T-cell (primary cell): Measurements from ENCODE around the gene HAO2. TPM values are rescaled to one million over a fixed set of nuclear protein-coding genes. Genes with fewer than 3 reads are reported as not detected.

Experiments
- ATAC-seq, 4 experiments: fragments of 200-7000 bp in 3 of 4; fragments of 150-1000 bp in 1 of 4; cut with Tn5 transposase; replicated peaks in 1 of 4; 1 replicate in 3 of 4; 2 replicates in 1 of 4; pipeline ENCODE4 v1.10.0; 2021; ENCODE audit warnings: moderate library complexity in 3 of 4, mild to moderate bottlenecking in 2 of 4, moderate number of reproducible peaks in 1 of 4
- CTCF ChIA-PET, 2 donors: fragments of 300-600 bp; sonication (Branson Sonifier 250); formaldehyde crosslinking; loops; one replicate each; lab custom pipeline; 2022; ENCODE audit warnings: antibody characterized with exemption in 2 of 2; lab: Charles Lee
- POLR2A ChIA-PET, 2 donors: fragments of 300-600 bp; sonication (Branson Sonifier 250); formaldehyde crosslinking; loops; one replicate each; lab custom pipeline; 2022; ENCODE audit warnings: antibody characterized with exemption in 2 of 2; lab: Charles Lee
- DNase-seq, 35 experiments: peaks; one replicate each; pipeline versions ENCODE4 v3.0.0 to v3.0.0-alpha.2; 2013 to 2023
- H3K27ac ChIP-seq: one replicate; pipeline ENCODE4 v1.5.1; 2013; ENCODE audit warnings: low read length
- H3K27me3 ChIP-seq, 2 experiments: replicated peaks in 1 of 2; 1 replicate in 1 of 2; 2 replicates in 1 of 2; pipeline versions ENCODE4 v1.6.1 to v1.7.0; 2013; ENCODE audit warnings: low read length in 1 of 2, mixed read lengths in 1 of 2; ENCODE audit not compliant: control insufficient read depth in 2 of 2, insufficient read depth in 2 of 2; ENCODE audit errors: extremely low read depth in 1 of 2
- H3K36me3 ChIP-seq, 2 donors: 1 replicate in 1 of 2; 2 replicates in 1 of 2; pipeline versions ENCODE4 v1.6.1 to v1.7.0; 2013; ENCODE audit warnings: low read length in 1 of 2; ENCODE audit not compliant: control insufficient read depth in 2 of 2, insufficient read depth in 1 of 2; ENCODE audit errors: extremely low read depth in 1 of 2
- H3K4me1 ChIP-seq, 2 experiments: 1 replicate in 1 of 2; 2 replicates in 1 of 2; pipeline versions ENCODE4 v1.6.1 to v1.7.0; 2013; ENCODE audit warnings: low read length in 2 of 2, mixed read lengths in 1 of 2; ENCODE audit not compliant: insufficient read depth in 2 of 2, control insufficient read depth in 1 of 2; ENCODE audit errors: extremely low read depth in 1 of 2
- H3K4me3 ChIP-seq, 2 donors: 1 replicate in 1 of 2; 2 replicates in 1 of 2; pipeline versions ENCODE4 v1.5.1 to v1.7.0; 2013; ENCODE audit warnings: mild to moderate bottlenecking in 2 of 2, low read length in 1 of 2, moderate library complexity in 1 of 2; ENCODE audit not compliant: control insufficient read depth in 1 of 2; ENCODE audit errors: extremely low read depth in 1 of 2
- H3K9me3 ChIP-seq: 2 replicates; pipeline ENCODE4 v1.7.0; 2013
- H3K27ac Mint-ChIP-seq, 2 donors: one replicate each; pipeline ENCODE4 v1.8.0; 2020 to 2021; ENCODE audit warnings: mild to moderate bottlenecking in 2 of 2, mixed read lengths in 2 of 2
- H3K27me3 Mint-ChIP-seq, 2 donors: one replicate each; pipeline ENCODE4 v1.8.0; 2021 to 2022; ENCODE audit warnings: mixed read lengths in 2 of 2
- H3K36me3 Mint-ChIP-seq: one replicate; pipeline ENCODE4 v1.8.0; 2021; ENCODE audit warnings: mixed read lengths
- H3K4me1 Mint-ChIP-seq, 3 donors: one replicate each; pipeline ENCODE4 v1.8.0; 2020 to 2022; ENCODE audit warnings: mixed read lengths in 3 of 3, mild to moderate bottlenecking in 1 of 3
- H3K4me3 Mint-ChIP-seq, 3 donors: one replicate each; pipeline ENCODE4 v1.8.0; 2020 to 2022; ENCODE audit warnings: mild to moderate bottlenecking in 3 of 3, mixed read lengths in 3 of 3, moderate library complexity in 3 of 3
- H3K9me3 Mint-ChIP-seq, 3 donors: one replicate each; pipeline ENCODE4 v1.8.0; 2020 to 2022; ENCODE audit warnings: mixed read lengths in 3 of 3
- WGBS: methylation state at CpG from one replicate; pipeline ENCODE4 v1.1.5; 2013; ENCODE audit warnings: missing lambda C conversion rate; ENCODE audit not compliant: insufficient coverage; 5-methylcytosine and 5-hydroxymethylcytosine counted together
- total RNA-seq, 35 experiments: library from RNA in 6 of 35; stranded (reverse) in 6 of 35; fragments of 120-200 nt in 1 of 35; gene quantifications; one replicate each; pipeline versions ENCODE4 v1.2.1 to v1.2.4 and lab custom pipeline; 2013 to 2026

The HAO2 gene
- total RNA-seq, 5 donors from 2014 or later (not counting 1 experiment from before 2014, with no cell fraction given) = not detected

- Mint-ChIP-seq H3K27ac (no peak overlapping the region), H3K27me3 (peaks cover 18 to 31% of the 10 kb centered on the region in 2 donors), H3K9me3 (no peaks in the 10 kb centered on the region), H3K36me3 (no peaks in the 10 kb centered on the region), H3K4me3 (no peak overlapping the region), H3K4me1 (no peaks in the 10 kb centered on the region)
- no peaks in the 10 kb centered on the region for H3K9me3 ChIP-seq
- no peaks in the 10 kb centered on the region for H3K36me3 ChIP-seq
- H3K27ac ChIP-seq = no peak overlapping the region
- H3K4me1 ChIP-seq = no peaks in the 10 kb centered on the region
- WGBS = 82% methylated on average over 2 of the region's 3 CpGs
- POLR2A ChIA-PET = no interaction called here
- CTCF ChIA-PET = no interaction called here
- ATAC-seq (no peak), DNase-seq (no peak)
- no peak overlapping the region for H3K4me3 ChIP-seq
- peaks cover 2 to 3% of the 10 kb centered on the region in 2 experiments for H3K27me3 ChIP-seq
Measured at GRCh38 chr1:119366424-119366823, 2.2 kb upstream of the HAO2 start.

- Histone ChIP-seq H3K4me3 (no peak overlapping the region), H3K9me3 (no peaks in the 10 kb centered on the region), H3K36me3 (no peaks in the 10 kb centered on the region), H3K27ac (no peak overlapping the region), H3K4me1 (no peaks in the 10 kb centered on the region), H3K27me3 (peaks cover 2 to 3% of the 10 kb centered on the region in 2 experiments)
- ATAC-seq (no peak), DNase-seq (peak in 1 of 35 experiments; percentile 4)
- Mint-ChIP-seq H3K4me3 (no peak overlapping the region), H3K4me1 (no peaks in the 10 kb centered on the region), H3K27me3 (peaks cover 25 to 35% of the 10 kb centered on the region in 2 donors), H3K27ac (no peak overlapping the region), H3K9me3 (no peaks in the 10 kb centered on the region), H3K36me3 (no peaks in the 10 kb centered on the region)
- ChIA-PET CTCF (interaction anchor here in 1 of 2 donors (0.6 kb wide), 1 partner anchor 172 kb away, joined by 4 read pairs; no protein-coding TSS in a partner anchor), POLR2A (no interaction called here)
- 86% methylated on average over 9 of the region's 13 CpGs for WGBS
Measured at GRCh38 chr1:119367432-119368124, 1.0 kb upstream of the HAO2 start.

GRCh38 chr1:119370748-119371147 lies 2.2 kb downstream of the HAO2 start:
- POLR2A ChIA-PET = no interaction called here
- Histone ChIP-seq H3K4me3 (no peak overlapping the region), H3K36me3 (no peaks in the 10 kb centered on the region), H3K9me3 (no peaks in the 10 kb centered on the region), H3K27me3 (peaks cover 0 to 2% of the 10 kb centered on the region in 2 experiments), H3K4me1 (no peaks in the 10 kb centered on the region), H3K27ac (no peak overlapping the region)
- no peak overlapping the region for H3K4me3 Mint-ChIP-seq
- H3K27me3 Mint-ChIP-seq = peaks cover 25 to 29% of the 10 kb centered on the region in 2 donors
- 88% methylated on average over 1 of the region's 2 CpGs for WGBS
- ATAC-seq (no peak), DNase-seq (no peak)
- no peaks in the 10 kb centered on the region for H3K36me3 Mint-ChIP-seq
- CTCF ChIA-PET = no interaction called here
- H3K27ac Mint-ChIP-seq = no peak overlapping the region
- H3K4me1 Mint-ChIP-seq = peaks cover 4% of the 10 kb centered on the region in 3 donors
- no peaks in the 10 kb centered on the region for H3K9me3 Mint-ChIP-seq

GRCh38 chr1:119371815-119372214 lies 3.2 kb downstream of the HAO2 start:
- Mint-ChIP-seq H3K36me3 (no peaks in the 10 kb centered on the region), H3K4me1 (peaks cover 4% of the 10 kb centered on the region in 3 donors), H3K4me3 (no peak overlapping the region), H3K27ac (no peak overlapping the region), H3K9me3 (no peaks in the 10 kb centered on the region), H3K27me3 (peaks cover 21 to 29% of the 10 kb centered on the region in 2 donors)
- no peaks in the 10 kb centered on the region for H3K9me3 ChIP-seq
- no peak overlapping the region for H3K4me3 ChIP-seq
- ChIA-PET CTCF (no interaction called here), POLR2A (no interaction called here)
- DNase-seq (no peak), ATAC-seq (no peak)
- H3K36me3 ChIP-seq = no peaks in the 10 kb centered on the region
- no peaks in the 10 kb centered on the region for H3K4me1 ChIP-seq
- WGBS = no CpG with 5 or more reads among the region's 2 CpGs
- H3K27ac ChIP-seq = no peak overlapping the region
- no peaks in the 10 kb centered on the region for H3K27me3 ChIP-seq

GRCh38 chr1:119372503-119373086 lies 4.0 kb downstream of the HAO2 start:
- 32% methylated on average over 5 of the region's 6 CpGs for WGBS
- Mint-ChIP-seq H3K36me3 (no peaks in the 10 kb centered on the region), H3K4me1 (peaks cover 4% of the 10 kb centered on the region in 3 donors), H3K27ac (no peak overlapping the region), H3K9me3 (peaks cover 0 to 3% (median 0%) of the 10 kb centered on the region in 3 donors), H3K4me3 (no peak overlapping the region), H3K27me3 (peaks cover 16 to 28% of the 10 kb centered on the region in 2 donors)
- ATAC-seq = no peak
- H3K9me3 ChIP-seq = no peaks in the 10 kb centered on the region
- no peaks in the 10 kb centered on the region for H3K27me3 ChIP-seq
- no peak overlapping the region for H3K4me3 ChIP-seq
- no peak overlapping the region for H3K27ac ChIP-seq
- H3K4me1 ChIP-seq = no peaks in the 10 kb centered on the region
- CTCF ChIA-PET = no interaction called here
- H3K36me3 ChIP-seq = no peaks in the 10 kb centered on the region
- DNase-seq = no peak
- POLR2A ChIA-PET = no interaction called here

- ChIA-PET POLR2A (no interaction called here), CTCF (no interaction called here)
- DNase-seq = no peak
- H3K4me1 Mint-ChIP-seq = peaks cover 4% of the 10 kb centered on the region in 3 donors
- no peak overlapping the region for H3K27ac ChIP-seq
- H3K4me3 Mint-ChIP-seq = no peak overlapping the region
- no peaks in the 10 kb centered on the region for H3K36me3 Mint-ChIP-seq
- no peaks in the 10 kb centered on the region for H3K36me3 ChIP-seq
- H3K4me3 ChIP-seq = no peak overlapping the region
- H3K9me3 ChIP-seq = no peaks in the 10 kb centered on the region
- H3K27me3 Mint-ChIP-seq = peaks cover 16 to 21% of the 10 kb centered on the region in 2 donors
- peaks cover 0 to 3% (median under 1%) of the 10 kb centered on the region in 3 donors for H3K9me3 Mint-ChIP-seq
- no peaks in the 10 kb centered on the region for H3K4me1 ChIP-seq
- no peak for ATAC-seq
- WGBS = no CpG with 5 or more reads among the region's 2 CpGs
- H3K27ac Mint-ChIP-seq = no peak overlapping the region
- no peaks in the 10 kb centered on the region for H3K27me3 ChIP-seq
Measured at GRCh38 chr1:119373465-119373864, 4.9 kb downstream of the HAO2 start.
